Liver (tissue), 9 donors: ENCODE results near the gene SRP19. TPM values are rescaled to one million over a fixed set of nuclear protein-coding genes. Genes with fewer than 3 reads are reported as not detected.
"Not testable (repeated sequence)": the region's sequence is repeated elsewhere in the genome, so short reads cannot be mapped to it uniquely, and the experiment has no call there.

Experiments used
- DNase-seq: peaks from one replicate; pipeline ENCODE4 v3.0.0-alpha.2; 2017; ENCODE audit warnings: low spot score
- H3K27ac ChIP-seq, 2 donors: one replicate each; pipeline ENCODE4 v1.7.0; 2013; ENCODE audit warnings: inconsistent platforms in 2 of 2, low read length in 2 of 2, control low read depth in 1 of 2, low read depth in 1 of 2, mild to moderate bottlenecking in 1 of 2
- H3K27me3 ChIP-seq, 4 donors: one replicate each; pipeline versions ENCODE4 v1.6.1 to v1.7.0; 2013; ENCODE audit warnings: low read length in 3 of 4, inconsistent platforms in 1 of 4, mild to moderate bottlenecking in 1 of 4, moderate library complexity in 1 of 4; ENCODE audit not compliant: control insufficient read depth in 4 of 4, insufficient read depth in 4 of 4
- H3K36me3 ChIP-seq, 4 donors: one replicate each; pipeline versions ENCODE4 v1.6.1 to v1.7.0; 2013; ENCODE audit warnings: low read length in 3 of 4, mild to moderate bottlenecking in 3 of 4, low read depth in 1 of 4, moderate library complexity in 1 of 4; ENCODE audit not compliant: control insufficient read depth in 4 of 4, insufficient read depth in 3 of 4
- H3K4me1 ChIP-seq, 4 donors: one replicate each; pipeline versions ENCODE4 v1.6.1 to v1.7.0; 2013; ENCODE audit warnings: low read length in 3 of 4, mild to moderate bottlenecking in 3 of 4, moderate library complexity in 1 of 4; ENCODE audit not compliant: control insufficient read depth in 4 of 4, insufficient read depth in 4 of 4
- H3K4me3 ChIP-seq, 3 donors: one replicate each; pipeline versions ENCODE4 v1.6.1 to v1.7.0; 2013; ENCODE audit warnings: low read length in 3 of 3, control low read depth in 1 of 3, low read depth in 1 of 3, mild to moderate bottlenecking in 1 of 3
- H3K9ac ChIP-seq, 2 donors: one replicate each; pipeline ENCODE4 v1.7.0; 2013; ENCODE audit warnings: low read length in 2 of 2, mild to moderate bottlenecking in 2 of 2, moderate library complexity in 2 of 2, control low read depth in 1 of 2, low read depth in 1 of 2
- H3K9me3 ChIP-seq, 4 donors: one replicate each; pipeline versions ENCODE4 v1.6.1 to v1.7.0; 2013; ENCODE audit warnings: low read length in 3 of 4; ENCODE audit not compliant: control insufficient read depth in 4 of 4
- ATF3 ChIP-seq: IDR thresholded peaks from 2 replicates; pipeline ENCODE4 v1.6.1; 2016; ENCODE audit warnings: antibody characterized with exemption
- EGR1 ChIP-seq, 2 donors: IDR thresholded peaks; 2 replicates each; pipeline ENCODE4 v1.6.1; 2016 to 2018; ENCODE audit warnings: antibody characterized with exemption in 2 of 2, low read depth in 2 of 2
- FOXA1 ChIP-seq: IDR thresholded peaks from 2 replicates; pipeline ENCODE4 v1.6.1; 2016; ENCODE audit warnings: antibody characterized with exemption
- GABPA ChIP-seq, 2 donors: IDR thresholded peaks in 1 of 2; conservative IDR thresholded peaks in 1 of 2; 2 replicates each; pipeline ENCODE4 v1.6.1; 2016; ENCODE audit warnings: antibody characterized with exemption in 2 of 2, mild to moderate bottlenecking in 1 of 2, moderate library complexity in 1 of 2
- HNF4G ChIP-seq: IDR thresholded peaks from 2 replicates; pipeline ENCODE4 v1.6.1; 2016; ENCODE audit warnings: antibody characterized with exemption
- JUND ChIP-seq, 2 donors: IDR thresholded peaks; 2 replicates each; pipeline ENCODE4 v1.6.1; 2016; ENCODE audit warnings: antibody characterized with exemption in 2 of 2
- NR2F2 ChIP-seq: IDR thresholded peaks from 2 replicates; pipeline ENCODE4 v1.6.1; 2016; ENCODE audit warnings: antibody characterized with exemption
- RXRA ChIP-seq, 2 donors: IDR thresholded peaks; 2 replicates each; pipeline ENCODE4 v1.6.1; 2017 to 2018; ENCODE audit warnings: antibody characterized with exemption in 2 of 2, mild to moderate bottlenecking in 1 of 2
- SP1 ChIP-seq: IDR thresholded peaks from 2 replicates; pipeline ENCODE4 v1.6.1; 2018; ENCODE audit warnings: antibody characterized with exemption, mild to moderate bottlenecking
- YY1 ChIP-seq: IDR thresholded peaks from 2 replicates; pipeline ENCODE4 v1.6.1; 2016; ENCODE audit warnings: antibody characterized with exemption, mild to moderate bottlenecking
- ZBTB33 ChIP-seq: IDR thresholded peaks from 2 replicates; pipeline ENCODE4 v1.6.1; 2016; ENCODE audit warnings: antibody characterized with exemption
- WGBS: extraction: QIAGEN DNeasy Blood & Tissue Kit; methylation state at CpG from one replicate; pipeline ENCODE4 v1.1.7; 2013; 5-methylcytosine and 5-hydroxymethylcytosine counted together
- polyA plus RNA-seq, 2 donors: library from polyadenylated mRNA; stranded (reverse) in 1 of 2; unstranded in 1 of 2; fragments of 200-250 nt in 1 of 2; fragments of >200 nt in 1 of 2; fragmentation: Nextera tagmentation in 1 of 2; extraction: Ambion mirVana in 1 of 2; gene quantifications; one replicate each; pipeline versions ENCODE4 v1.2.1 to v1.2.3, GENCODE V29; 2013 to 2015
- total RNA-seq, 2 donors: library from RNA; depleted of rRNA; stranded (reverse); fragments of >200 nt; gene quantifications; one replicate each; pipeline ENCODE4 v1.2.3, GENCODE V29; 2014
- TF ChIP-seq, protein P1 (sequence below): IDR thresholded peaks from 2 replicates; pipeline ENCODE4 v1.6.1; 2016; ENCODE audit warnings: antibody characterized with exemption, mild to moderate bottlenecking
- donor health status: healthy.
- donor health status: healthy.
- donor health status: healthy.
- donor health status: healthy.
- donor health status: healthy.

SRP19 gene
- total and polyA plus RNA-seq, 4 donors = 22.0 to 65.5 (median 50.8) TPM

DNA sequence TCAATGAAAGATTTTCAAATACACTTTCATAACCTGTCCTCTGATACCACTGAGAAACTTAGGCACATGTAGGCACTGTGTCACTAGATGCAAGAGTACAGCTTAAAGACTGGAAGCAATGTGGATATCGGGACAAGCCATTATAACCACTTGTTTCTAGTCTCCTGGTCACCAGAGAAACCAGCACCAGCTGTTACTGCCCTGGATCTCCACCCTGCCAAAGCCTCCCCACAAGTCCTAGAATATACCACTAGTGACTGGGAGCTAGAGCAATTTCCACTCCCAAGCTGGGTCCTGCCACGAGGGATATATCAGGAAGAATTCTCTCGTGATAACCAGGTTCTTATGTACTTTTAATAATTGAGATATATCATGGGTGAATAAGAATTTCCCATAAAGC, 41.5 kb downstream of the SRP19 start:
- no peak for DNase-seq
- Histone ChIP-seq H3K9ac (no peak overlapping the region), H3K4me3 (no peak overlapping the region), H3K36me3 (peaks cover 3 to 14% (median 8%) of the 10 kb centered on the region in 4 donors), H3K27ac (no peak overlapping the region), H3K4me1 (peaks cover 4 to 11% (median 8%) of the 10 kb centered on the region in 4 donors), H3K27me3 (no peaks in the 10 kb centered on the region), H3K9me3 (no peaks in the 10 kb centered on the region)
- WGBS = 96% methylated on average over 3 of the region's 3 CpGs
- TF ChIP-seq GABPA (IDR thresholded peaks at IDR 0.05 in 1 of 2, conservative IDR thresholded peaks at IDR 0.05 in 1 of 2) (no peak), YY1 (no peak), SP1 (no peak), EGR1 (IDR thresholded peaks at IDR 0.05; ENCODE audit: low read depth in 2 of 2) (no peak)

DNA sequence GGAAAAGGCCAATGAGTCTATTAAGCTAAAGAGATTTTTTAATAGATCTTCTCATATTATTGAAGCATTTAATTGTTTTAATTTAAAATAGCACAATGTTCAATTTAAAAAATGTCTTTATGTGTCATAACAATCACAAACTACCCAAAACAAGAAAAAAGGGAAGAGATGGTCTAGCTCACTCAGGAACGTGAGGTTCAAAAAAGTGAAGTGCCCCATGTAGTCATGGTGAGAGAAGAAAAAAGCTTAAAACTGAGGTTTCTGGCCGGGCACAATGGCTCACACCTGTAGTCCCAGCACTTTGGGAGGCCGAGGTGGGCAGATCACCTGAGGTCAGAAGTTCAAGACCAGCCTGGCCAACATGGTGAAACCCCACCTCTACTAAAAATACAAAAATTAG, 43.9 kb downstream of the SRP19 start:
- H3K36me3 ChIP-seq, H3K27ac ChIP-seq, H3K9ac ChIP-seq, H3K4me3 ChIP-seq, H3K9me3 ChIP-seq, DNase-seq, H3K27me3 ChIP-seq: not testable (repeated sequence)
- peaks cover 4 to 11% (median 8%) of the 10 kb centered on the region in 4 donors for H3K4me1 ChIP-seq
- WGBS = 87% methylated on average over 3 of the region's 3 CpGs

DNA sequence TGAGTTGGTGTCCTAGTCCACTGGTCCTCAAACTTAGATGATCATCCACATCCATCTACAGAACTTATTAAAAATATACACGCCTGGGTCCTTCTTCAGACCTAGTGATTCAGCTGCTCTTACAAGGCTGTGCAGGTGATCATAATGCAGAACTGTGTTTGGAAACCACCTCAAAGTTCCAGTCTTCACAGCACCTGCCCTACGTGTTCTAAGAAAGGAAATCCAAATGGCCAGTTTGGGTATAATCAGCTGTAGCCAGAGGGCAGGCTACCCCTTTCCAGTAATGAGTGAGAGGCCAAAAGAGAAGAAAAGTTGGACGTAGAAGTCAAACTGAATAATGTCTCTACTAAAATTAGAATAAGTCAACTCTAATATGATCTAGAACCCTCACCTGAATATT, 45.5 kb downstream of the SRP19 start:
- TF ChIP-seq HNF4G (no peak), ATF3 (no peak), YY1 (no peak), FOXA1 (no peak), EGR1 (IDR thresholded peaks at IDR 0.05; ENCODE audit: low read depth in 2 of 2) (no peak), JUND (IDR thresholded peaks at IDR 0.05) (no peak), ZBTB33 (no peak), RXRA (IDR thresholded peaks at IDR 0.05) (no peak), NR2F2 (no peak)
- TF ChIP-seq, protein P1, sequence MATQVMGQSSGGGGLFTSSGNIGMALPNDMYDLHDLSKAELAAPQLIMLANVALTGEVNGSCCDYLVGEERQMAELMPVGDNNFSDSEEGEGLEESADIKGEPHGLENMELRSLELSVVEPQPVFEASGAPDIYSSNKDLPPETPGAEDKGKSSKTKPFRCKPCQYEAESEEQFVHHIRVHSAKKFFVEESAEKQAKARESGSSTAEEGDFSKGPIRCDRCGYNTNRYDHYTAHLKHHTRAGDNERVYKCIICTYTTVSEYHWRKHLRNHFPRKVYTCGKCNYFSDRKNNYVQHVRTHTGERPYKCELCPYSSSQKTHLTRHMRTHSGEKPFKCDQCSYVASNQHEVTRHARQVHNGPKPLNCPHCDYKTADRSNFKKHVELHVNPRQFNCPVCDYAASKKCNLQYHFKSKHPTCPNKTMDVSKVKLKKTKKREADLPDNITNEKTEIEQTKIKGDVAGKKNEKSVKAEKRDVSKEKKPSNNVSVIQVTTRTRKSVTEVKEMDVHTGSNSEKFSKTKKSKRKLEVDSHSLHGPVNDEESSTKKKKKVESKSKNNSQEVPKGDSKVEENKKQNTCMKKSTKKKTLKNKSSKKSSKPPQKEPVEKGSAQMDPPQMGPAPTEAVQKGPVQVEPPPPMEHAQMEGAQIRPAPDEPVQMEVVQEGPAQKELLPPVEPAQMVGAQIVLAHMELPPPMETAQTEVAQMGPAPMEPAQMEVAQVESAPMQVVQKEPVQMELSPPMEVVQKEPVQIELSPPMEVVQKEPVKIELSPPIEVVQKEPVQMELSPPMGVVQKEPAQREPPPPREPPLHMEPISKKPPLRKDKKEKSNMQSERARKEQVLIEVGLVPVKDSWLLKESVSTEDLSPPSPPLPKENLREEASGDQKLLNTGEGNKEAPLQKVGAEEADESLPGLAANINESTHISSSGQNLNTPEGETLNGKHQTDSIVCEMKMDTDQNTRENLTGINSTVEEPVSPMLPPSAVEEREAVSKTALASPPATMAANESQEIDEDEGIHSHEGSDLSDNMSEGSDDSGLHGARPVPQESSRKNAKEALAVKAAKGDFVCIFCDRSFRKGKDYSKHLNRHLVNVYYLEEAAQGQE = no peak
- H3K9me3 ChIP-seq = no peaks in the 10 kb centered on the region
- no peak overlapping the region for H3K27ac ChIP-seq
- H3K27me3 ChIP-seq = no peaks in the 10 kb centered on the region
- H3K36me3 ChIP-seq = peaks cover 0 to 6% (median 4%) of the 10 kb centered on the region in 4 donors
- no peak overlapping the region for H3K4me3 ChIP-seq
- peaks cover 3 to 11% (median 6%) of the 10 kb centered on the region in 4 donors for H3K4me1 ChIP-seq
- WGBS = 95% methylated on average over 3 of the region's 3 CpGs
- no peak overlapping the region for H3K9ac ChIP-seq
- no peak for DNase-seq
